ENCODE measurements around the gene NLN.

DNA sequence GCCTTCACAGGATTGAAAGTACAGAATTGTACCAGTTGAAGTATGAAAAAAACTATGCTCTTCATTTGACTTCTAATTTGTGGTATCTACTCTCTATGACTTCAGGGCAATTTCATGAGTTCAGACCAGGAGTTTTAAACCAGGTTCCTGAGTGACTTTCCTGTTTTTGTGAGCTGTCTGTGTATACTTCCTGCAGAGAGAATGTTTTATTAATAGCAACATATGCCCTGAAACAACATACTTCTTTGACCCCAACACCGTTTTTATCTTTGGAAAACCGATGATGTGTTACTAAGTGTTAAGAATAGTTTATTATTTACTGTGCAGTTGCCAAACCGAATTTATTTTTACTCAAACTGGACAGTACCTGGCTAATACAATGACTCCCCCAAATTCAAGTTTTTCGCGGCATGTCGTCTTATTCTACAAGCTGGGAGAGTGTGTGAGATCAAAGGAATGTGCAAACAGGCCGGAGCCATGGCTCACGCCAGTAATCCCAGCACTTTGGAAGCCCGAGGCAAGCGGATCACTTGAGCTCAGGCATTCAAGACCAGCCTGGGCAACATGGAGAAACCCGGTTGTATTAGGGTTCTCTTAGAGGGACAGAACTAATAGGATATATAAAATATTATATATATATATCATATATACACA lies 145.7 kb downstream of the NLN start:
- TF ChIP-seq EZH2 (IDR thresholded peaks at IDR 0.05; ENCODE audit: insufficient read depth, poor library complexity, severe bottlenecking) (no peak), EZH2phosphoT487 (IDR thresholded peaks at IDR 0.05; ENCODE audit: insufficient read depth, low read depth) (no peak)

All from GM23248 (cell line).